NCI-H82 treated with DMSO at 0.1 percent for 48 hours (cell line): Measurements from ENCODE around the gene IFNL2.
"Not testable (repeated sequence)": the region's sequence is repeated elsewhere in the genome, so short reads cannot be mapped to it uniquely, and the experiment has no call there.

ENCODE experiments used
- DNase-seq: peaks from one replicate; lab custom pipeline; 2025; ENCODE audit not compliant: unreplicated experiment; lab: John Stamatoyannopoulos, UW

Gene IFNL2

DNA sequence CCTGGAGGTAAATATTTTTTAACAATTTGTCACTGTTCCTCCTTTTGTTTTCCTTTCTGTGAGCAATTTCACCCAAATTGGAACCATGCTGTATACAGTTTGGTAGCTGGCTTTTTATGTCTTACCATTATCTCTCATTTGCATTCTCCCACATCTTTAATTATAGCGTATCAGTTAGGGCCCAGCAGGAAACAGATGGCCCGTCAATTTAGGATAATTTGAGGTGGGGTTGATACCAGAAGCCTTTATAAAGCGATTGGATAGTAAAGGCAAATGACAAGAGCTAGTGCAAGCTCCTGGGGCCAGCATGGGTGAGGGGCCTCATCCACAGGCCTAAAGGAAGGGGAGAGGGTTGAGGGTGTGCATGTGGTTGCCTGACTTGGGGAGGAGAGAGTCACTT, 15.7 kb upstream of the IFNL2 start:
- DNase-seq: no peak

DNA sequence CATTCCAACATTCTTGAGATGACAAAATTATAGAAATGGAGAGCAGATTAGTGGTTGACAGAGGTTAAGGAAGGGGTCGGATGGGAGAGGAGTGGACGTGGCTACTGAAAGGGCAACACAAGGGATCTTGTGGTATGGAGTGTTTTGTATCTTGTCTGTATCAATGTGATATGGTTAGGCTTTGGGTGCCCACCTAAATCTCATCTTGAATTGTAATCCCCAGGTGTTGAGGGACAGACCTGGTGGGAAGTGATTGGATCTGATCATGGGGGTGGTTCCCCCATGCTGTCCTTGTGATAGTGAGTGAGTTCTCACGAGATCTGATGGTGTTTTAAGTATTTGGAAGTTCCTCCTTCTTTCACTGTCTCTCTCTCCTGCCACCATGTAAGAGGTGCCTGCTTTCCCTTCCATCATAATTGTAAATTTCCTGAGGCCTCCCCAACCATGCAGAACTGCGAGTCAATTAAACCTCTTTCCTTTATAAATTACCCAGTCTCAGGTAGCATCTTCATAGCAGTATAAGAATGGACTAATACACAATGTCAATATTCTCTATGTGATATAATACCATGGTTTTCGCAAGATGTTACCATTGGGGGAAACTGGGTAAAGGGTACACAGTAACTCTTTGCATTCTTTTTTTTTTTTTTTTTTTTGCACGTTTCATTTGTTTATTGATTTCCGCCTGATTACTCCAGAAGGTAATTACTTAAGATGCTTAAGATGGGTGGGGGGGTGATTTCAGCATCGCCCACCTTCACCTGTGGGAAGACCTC, 14.6 kb upstream of the IFNL2 start:
- DNase-seq: no peak

DNA sequence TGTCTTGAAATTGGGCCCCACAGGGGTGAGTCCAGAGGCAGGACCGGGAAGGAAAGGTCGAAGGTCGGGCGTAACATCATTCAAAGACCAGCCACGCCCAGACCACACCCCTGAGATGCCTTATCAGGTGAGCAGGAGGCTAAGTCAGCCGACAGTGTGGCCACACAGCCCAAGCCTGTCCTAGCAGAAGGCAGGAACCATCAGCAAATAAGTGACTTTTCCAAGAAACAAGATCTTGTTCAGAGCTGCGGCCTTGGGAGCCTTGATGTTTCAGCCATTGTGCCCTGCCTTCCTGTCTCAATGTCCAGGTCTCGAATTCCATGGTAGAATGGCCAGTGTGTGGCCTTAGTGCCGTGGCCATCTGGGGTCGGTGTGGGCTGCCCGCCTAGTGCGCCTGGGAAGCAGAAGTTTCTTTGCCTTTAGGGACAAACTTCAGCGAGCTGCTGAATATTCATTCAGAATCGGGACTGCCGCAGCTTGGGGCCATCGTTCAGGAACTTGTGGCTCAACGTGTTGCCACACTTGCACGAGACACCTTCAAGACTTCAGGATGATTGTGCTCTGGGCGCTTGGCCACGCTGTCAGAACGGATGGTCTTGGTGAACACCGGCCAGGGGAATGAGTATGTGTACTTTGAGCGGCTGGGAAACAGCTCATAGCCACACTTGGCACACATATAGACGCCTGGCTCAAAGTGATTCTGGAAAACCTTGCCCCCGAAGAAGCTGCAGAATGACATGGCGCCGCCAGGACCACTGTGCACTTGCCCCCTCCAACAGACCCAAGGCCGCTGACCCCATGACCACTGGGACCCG, 13.5 kb upstream of the IFNL2 start:
- DNase-seq: no peak

DNA sequence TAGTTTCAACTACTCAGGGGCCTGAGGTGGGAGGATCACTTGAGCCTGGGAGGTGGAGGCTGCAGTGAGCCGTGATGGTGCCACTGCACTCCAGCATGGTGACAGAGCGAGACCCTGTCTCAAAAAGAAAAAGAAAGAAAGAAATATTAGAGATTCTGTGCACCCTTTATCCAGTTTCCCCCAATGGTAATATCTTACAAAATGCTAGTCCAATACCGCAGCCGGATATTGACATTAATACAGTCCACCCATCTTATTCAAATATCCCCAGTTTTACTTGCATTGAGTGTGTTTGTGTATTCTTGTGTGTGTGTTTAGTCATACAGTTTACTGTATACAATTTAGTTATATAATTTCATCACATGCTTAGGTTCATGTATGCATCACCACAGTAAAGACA, 11.0 kb upstream of the IFNL2 start:
- no peak for DNase-seq

DNA sequence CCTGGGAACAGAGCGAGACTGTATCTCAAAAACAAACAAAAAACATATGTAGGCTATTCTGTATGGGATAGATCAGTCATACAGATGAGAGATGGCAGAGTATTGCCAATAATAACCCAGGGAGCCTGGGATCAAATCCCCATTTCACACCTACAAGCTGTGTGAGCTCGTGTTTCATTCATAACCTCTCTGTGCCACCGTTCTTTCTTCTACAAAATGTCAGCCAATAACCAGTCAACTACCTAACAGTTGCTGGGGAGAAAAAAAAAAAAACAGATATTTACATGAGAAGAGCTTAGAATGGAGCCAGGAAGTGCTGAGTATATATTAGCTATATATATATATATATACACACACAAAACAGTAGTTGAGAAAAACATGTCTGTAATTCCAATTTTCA, 6.5 kb upstream of the IFNL2 start:
- DNase-seq: no peak

DNA sequence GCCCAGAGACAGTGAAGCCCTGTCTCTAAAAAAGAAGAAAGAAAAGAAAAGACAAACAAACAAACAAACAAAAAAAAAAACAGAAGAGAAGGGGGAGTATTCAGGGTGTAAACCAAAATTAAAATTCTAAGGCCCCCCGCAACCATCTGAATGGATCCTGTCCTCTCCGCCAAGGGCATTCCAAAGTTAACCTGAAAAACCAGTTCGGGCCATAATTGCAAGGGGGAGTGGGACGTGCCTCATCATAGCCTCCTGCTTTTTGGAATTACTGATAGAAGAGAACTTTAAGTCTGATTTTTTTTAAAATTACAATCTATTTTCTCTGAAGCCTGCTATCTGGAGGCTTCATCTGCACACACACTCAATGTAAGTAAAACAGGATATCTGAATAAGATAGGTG, 5.7 kb upstream of the IFNL2 start:
- no peak for DNase-seq

DNA sequence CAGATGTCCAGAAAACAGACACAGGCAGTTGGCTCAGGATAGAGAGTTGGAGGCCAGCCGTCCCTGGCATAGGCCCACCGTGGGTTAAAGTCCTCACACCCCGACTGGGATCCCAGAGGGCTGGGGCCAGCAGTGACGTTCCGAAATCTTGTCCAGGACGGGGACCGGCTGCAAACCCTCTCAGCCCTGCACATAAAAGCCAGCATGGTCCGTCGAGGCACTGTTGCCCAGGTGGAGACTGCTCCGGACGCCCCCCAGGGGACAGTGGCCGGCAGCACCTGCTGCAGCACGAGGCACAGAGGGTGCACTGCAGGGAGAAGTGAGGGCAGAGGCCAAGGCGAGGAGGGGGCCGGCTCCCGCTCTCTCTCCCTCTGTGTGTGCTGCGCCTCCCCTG, 4.3 kb upstream of the IFNL2 start:
- no peak for DNase-seq

DNA sequence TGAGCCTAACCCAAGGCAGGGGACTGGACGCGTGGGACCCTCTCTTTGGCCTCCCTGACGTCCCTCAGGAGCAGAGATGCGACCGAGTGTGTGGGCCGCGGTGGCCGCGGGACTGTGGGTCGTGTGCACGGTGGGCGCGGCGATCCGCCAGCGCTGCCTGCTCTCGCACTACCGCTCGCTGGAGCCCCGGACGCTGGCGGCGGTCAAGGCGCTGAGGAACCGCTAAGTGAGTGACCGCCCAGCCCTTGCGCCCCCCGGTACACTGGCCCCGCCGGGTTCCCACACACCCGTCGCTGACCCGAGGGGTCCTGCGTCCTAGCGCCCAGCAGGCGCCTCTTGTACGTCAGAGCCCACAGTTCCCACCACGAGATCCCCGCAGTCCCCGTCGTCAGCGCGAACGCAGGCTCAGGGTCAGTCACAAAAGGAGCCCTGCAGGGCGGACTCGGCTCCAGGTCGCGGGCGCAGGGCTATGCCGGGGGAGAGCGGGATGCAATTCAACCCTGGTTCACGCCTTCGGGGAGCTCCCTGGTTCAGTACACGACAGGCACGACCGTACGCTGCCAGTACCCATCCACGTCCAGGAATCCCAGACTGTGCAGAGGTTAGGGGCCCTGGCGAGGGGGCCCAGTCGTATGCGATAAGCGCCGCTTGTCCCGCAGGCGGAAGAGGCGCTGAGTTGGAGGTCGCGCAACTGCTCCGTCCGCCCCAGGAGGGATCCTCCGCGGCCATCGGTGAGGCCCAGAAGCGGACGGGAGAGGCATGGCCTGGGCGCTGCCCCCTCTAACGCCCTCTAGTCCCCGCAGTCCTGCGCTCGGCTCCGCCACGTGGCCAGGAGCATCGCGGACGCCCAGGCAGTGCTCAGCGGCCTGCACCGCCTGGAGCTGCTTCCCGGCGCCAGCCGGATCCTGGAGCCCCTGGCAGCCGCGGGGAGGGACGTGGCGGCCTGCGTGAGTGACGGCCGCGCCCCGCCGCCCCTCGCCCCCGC, 3.6 kb upstream of the IFNL2 start:
- DNase-seq: no peak

DNA sequence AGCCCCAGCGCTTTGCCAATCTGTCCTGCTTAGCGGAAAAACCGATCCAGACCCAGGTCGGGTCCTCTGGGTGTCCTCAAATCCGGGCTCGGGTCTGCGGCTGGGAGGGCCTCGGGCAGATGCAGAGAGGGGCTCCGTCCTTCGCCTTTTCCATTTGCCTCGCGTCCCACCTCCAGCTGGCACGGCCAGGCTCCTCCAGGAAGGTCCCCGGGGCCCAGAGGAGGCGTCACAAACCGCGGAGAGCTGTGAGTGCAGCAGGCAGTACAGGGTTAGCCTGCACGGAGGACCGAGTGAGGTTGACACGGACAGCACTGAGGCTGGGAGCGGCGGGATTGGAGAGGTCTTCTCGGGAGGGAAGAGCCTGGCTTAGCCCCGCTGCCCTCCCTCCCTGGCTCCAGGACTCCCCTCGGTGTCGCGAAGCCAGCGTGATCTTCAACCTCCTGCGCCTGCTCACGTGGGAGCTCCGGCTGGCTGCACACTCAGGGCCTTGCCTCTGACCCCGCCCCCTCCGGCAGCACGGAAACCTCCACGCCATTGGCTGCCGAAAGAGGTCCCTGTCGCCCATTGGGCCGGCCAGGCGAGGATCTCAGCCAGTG, 2.8 kb upstream of the IFNL2 start:
- DNase-seq: no peak

DNA sequence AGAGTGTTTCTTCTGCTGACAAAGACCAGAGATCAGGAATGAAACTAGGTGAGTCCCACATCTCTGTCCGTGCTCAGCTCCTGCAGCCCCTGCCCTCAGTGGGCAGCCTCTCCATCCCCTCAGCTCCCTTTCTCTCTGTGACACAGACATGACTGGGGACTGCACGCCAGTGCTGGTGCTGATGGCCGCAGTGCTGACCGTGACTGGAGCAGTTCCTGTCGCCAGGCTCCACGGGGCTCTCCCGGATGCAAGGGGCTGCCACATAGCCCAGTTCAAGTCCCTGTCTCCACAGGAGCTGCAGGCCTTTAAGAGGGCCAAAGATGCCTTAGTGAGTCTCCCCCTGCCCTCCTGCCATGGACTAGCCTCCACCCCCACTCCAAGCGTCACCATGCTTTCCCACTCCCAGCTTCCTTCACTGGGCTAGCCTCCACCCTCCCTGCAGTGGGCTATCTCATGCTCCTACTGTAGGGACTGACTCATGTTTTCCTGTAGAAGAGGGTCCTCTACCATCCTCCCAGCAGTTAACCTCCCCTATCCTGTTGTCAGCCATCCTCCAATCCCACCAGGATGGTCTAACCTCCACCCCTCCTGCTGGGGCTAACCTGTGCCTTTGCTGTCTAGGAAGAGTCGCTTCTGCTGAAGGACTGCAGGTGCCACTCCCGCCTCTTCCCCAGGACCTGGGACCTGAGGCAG, 481 bp downstream of the IFNL2 start:
- not testable (repeated sequence) for DNase-seq

DNA sequence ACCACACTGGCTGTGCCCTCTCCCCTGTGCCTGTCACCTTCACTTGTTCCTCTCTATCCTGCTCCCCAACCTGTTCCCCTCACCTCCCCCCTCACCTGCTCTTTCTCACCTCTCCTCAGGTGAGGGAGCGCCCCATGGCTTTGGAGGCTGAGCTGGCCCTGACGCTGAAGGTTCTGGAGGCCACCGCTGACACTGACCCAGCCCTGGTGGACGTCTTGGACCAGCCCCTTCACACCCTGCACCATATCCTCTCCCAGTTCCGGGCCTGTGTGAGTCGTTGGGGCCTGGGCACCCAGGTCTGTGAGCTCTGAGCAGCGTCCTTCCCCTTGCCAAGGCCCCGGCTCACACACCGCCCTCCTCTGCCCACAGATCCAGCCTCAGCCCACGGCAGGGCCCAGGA, 1.2 kb downstream of the IFNL2 start:
- DNase-seq: not testable (repeated sequence)

DNA sequence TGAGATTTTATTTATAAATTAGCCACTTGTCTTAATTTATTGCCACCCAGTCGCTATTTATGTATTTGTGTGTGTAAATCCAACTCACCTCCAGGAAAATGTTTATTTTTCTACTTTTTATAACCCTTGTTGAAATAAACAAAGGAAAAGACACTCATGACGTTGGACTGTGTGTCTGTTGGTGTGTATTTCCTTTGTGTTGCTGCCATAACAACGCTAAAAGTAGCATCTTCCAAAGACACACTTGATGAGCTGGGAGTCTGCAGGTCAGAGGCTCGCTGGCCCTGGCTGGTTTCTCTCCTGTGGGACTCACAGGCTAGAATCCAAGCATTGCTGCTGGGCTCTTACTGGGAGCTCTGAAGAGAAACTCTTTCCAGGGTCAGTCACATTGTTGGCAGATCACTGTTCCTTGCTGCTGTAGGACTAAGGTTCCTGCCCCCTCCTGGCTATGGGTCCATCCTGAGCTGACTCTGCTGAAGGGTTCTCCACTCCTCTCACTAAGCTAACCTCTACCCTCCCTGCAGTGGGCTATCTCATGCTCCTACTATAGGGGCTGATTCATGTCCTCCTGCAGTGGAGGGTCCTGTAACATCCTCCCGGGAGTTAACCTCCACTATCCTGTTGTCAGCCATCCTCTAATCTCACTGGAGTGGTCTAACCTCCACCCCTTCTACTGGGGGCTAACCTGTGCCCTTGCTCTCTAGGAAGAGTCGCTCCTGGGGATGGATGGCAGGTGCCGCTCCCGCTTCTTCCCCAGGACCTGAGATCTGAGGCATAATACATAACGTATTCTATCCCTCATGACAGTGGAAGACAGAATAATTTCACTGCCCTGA, 2.1 kb downstream of the IFNL2 start:
- DNase-seq: no peak

DNA sequence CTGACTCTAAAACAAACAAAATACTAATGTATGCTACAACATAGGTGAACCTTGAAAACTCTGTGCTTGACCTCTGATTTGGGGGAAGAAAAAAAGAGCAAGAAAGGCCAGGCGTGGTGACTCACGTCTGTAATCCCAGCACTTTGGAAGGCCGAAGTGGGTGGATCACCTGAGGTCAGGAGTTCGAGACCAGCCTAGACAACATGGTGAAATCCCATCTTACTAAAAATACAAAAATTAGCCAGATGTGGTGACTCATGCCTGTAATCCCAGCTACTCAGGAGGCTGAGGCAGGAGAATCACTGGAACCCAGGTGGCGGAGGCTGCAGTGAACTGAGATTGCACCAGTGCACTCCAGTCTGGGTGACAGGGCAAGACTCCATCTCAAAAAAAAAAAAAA, 5.7 kb downstream of the IFNL2 start:
- not testable (repeated sequence) for DNase-seq

DNA sequence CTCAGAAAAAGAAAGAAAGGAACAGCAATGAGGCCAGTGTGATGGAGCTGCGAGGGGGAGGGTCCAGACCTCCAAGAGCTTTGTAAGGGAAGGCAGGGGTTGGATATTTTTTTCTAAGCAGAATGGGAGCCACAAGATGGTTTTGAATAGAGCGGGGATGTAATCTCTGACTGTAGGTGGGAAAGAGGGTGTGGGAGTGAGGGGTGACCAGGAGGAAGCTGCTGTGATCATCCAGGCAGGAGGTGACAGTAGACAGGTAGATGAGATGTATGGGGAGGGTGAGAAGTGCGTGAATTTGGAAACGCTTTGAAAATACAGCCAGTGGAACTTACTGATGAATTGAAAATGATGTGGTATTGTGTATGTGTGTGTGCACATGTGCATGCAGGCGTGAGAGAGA, 7.4 kb downstream of the IFNL2 start:
- no peak for DNase-seq

DNA sequence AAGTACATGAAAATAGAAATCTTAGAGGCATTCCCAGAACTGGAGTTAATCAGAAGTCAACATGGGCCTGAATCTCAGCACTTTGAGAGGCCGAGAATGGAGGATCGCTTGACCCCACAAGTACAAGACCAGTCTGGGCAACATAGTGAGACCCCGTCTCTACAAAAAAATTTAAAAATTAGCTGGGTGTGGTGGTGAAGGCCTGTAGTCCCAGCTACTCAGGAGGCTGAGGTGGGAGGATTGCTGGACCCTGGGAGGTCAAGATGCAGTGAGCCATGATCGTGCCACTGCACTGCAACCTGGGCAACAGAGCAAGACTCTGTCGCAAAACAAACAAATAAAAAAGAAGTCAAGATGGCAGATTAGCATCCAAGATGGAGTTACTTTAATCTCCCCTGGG, 8.5 kb downstream of the IFNL2 start:
- no peak for DNase-seq

DNA sequence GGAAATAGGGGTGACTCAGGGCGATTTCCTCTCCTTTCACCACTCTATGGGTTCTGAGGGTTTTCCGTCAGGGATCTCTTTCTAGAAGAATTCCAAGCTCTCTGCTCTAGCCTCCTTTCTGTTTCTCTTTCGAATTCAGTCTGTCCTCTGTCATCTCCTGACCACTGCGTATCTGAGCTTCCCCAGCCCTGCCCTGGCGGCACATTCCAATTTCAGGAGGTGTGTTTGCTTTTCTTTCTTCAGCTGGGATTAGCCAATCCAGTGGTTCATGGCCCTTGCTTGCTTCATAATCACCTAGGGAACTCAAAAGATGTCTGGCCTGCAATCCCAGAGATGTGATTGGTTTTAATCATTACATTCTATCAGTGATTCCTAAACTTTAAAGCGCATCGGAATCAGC, 9.4 kb downstream of the IFNL2 start:
- no peak for DNase-seq

DNA sequence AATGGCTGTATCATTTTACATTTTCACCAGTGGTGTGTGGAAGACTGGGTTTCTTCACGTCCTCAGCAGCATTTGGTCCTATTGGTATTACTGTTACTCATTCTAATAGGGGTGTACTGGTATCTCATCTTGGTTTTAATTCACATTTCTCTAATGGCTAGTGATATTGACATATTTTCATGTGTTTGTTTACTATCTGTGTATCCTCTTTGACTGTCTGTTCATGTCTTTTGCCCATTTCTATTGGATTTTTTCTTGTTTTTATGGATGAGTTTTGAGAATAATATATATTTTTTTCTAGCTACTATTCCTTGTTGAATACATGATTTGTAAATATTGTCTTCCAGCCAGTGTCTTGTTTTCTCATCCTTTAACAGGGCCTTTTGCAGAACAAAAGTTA, 13.8 kb downstream of the IFNL2 start:
- DNase-seq: no peak

DNA sequence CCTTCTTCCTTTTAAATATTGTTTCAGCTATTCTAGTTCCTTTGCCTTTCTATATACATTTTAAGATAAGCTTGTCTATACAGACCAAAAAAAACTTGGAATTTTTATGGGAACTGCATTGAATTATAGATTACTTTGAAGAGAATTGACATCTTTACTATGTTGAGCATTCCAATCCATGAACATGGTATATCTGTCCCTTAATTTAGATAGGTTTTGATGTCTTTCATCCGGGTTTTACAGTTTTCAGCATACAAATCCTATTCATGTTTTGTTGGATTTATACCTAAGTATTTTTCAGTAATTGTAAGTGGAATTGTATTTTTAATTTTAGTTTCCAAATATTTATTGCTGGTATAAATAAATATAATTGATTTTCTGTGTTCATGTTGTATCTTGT, 15.8 kb downstream of the IFNL2 start:
- DNase-seq: no peak

DNA sequence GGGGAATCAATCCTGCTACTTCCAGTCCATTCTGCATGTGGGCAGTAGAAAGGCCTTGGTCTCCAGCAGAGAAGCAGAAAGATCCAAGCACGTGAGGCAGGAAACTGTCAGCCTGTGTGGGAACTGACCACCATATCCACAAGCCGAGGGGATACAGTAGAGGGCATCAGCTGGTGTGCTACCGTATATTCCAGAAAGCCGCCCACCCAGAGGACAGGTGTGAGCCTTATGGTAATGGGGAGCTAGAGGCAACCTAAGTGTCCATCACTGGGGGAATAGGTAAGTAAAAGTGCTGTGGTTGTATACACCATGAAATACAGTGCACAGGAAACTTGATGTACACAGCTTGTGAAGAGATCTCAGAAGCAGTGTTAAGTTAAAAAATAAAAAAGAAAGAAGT, 25.2 kb downstream of the IFNL2 start:
- no peak for DNase-seq
